ENCODE measurements around the gene KMT2B. TPM values are rescaled to one million over a fixed set of nuclear protein-coding genes. Genes with fewer than 3 reads are reported as not detected.
A peak's percentile ranks its signal among the peaks of the same experiment; 100 is the strongest.

KMT2B gene
- total RNA-seq, 1 donor = 6.5 TPM

DNA sequence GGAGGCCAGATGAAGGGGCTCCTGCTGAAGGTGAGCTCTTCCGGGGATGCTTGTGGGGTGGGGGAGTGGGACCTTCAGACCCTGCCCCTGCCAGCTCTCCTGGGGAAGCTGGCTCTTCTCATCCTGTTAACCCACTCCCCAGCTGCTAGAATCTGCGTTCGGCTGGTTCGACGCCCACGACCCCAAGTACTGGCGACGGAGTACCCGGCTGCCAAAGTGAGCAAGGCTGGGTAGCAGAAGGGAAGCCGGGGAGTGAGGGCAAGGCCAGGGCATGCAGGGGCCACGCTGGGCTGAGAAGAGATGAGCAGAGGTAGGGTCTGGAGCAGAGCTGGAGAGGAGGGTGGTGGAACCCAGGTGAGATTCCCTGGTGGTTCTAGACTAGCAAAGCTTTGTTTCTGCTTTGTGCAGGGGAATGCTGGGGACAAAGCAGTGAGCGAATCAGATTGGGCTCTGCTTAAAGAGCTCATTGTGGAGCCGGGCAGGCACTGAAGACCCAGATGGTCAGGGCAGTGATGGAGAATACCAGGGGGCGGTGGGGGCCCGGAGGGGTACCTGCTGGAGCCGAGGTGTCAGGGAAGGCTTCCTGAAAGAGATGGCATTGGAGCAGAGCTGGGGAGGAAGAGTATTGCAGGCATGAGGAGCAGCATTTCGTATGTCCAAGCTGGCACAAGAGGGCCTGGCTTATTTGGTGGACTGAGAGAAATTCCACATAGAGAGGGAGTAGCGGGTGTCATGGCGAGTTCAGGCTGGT lies 10.3 kb downstream of the KMT2B start:
- H3K9me3 ChIP-seq (ENCODE audit: low read depth, low read length) = no peaks in the 10 kb centered on the region
- no peak overlapping the region for H3K4me3 ChIP-seq (ENCODE audit: insufficient read depth, low read length)
- DNase-seq (ENCODE audit: insufficient read length, low spot score, missing footprints) = peak; percentile 62
- H3K79me2 ChIP-seq (ENCODE audit: insufficient read depth, low read length) = peaks cover 3% of the 10 kb centered on the region
- no peaks in the 10 kb centered on the region for H3K4me1 ChIP-seq (ENCODE audit: insufficient read depth, low read length)
- H3K4me2 ChIP-seq (ENCODE audit: insufficient read depth, low read length) = no peak overlapping the region
- no peaks in the 10 kb centered on the region for H3K27me3 ChIP-seq (ENCODE audit: insufficient read depth, low read length)
- TF ChIP-seq, protein P1, sequence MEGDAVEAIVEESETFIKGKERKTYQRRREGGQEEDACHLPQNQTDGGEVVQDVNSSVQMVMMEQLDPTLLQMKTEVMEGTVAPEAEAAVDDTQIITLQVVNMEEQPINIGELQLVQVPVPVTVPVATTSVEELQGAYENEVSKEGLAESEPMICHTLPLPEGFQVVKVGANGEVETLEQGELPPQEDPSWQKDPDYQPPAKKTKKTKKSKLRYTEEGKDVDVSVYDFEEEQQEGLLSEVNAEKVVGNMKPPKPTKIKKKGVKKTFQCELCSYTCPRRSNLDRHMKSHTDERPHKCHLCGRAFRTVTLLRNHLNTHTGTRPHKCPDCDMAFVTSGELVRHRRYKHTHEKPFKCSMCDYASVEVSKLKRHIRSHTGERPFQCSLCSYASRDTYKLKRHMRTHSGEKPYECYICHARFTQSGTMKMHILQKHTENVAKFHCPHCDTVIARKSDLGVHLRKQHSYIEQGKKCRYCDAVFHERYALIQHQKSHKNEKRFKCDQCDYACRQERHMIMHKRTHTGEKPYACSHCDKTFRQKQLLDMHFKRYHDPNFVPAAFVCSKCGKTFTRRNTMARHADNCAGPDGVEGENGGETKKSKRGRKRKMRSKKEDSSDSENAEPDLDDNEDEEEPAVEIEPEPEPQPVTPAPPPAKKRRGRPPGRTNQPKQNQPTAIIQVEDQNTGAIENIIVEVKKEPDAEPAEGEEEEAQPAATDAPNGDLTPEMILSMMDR (IDR thresholded peaks at IDR 0.05; ENCODE audit: extremely low read depth, low read depth, low read length) = no peak
- no peak overlapping the region for H3K27ac ChIP-seq (ENCODE audit: low read depth, low read length)
- H2AFZ ChIP-seq (ENCODE audit: low read length) = no peak overlapping the region
- peaks cover 3% of the 10 kb centered on the region for H4K20me1 ChIP-seq (ENCODE audit: insufficient read depth, low read length)
- H3K36me3 ChIP-seq (ENCODE audit: insufficient read depth, low read length) = peaks cover 82% of the 10 kb centered on the region

DNA sequence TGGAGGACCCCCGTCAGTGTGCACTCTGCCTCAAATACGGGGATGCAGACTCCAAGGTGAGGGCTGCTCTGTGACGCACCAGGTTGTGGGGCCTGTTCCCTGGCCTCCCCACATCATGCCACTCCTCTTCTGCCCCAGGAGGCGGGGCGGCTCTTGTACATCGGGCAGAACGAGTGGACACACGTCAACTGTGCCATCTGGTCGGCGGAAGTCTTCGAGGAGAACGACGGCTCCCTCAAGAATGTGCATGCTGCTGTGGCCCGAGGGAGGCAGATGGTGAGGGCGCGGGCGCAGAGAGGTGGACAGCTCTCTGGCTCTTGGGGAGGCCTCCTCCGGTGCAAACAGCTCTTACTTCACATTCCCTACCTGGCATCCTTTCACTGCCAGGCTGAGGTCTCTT lies 11.2 kb downstream of the KMT2B start:
- Histone ChIP-seq H3K4me3 (ENCODE audit: insufficient read depth, low read length) (no peak overlapping the region), H3K79me2 (ENCODE audit: insufficient read depth, low read length) (no peaks in the 10 kb centered on the region), H3K36me3 (ENCODE audit: insufficient read depth, low read length) (peaks cover 80% of the 10 kb centered on the region), H3K27me3 (ENCODE audit: insufficient read depth, low read length) (no peaks in the 10 kb centered on the region), H3K4me2 (ENCODE audit: insufficient read depth, low read length) (no peak overlapping the region), H3K27ac (ENCODE audit: low read depth, low read length) (no peak overlapping the region), H3K4me1 (ENCODE audit: insufficient read depth, low read length) (no peaks in the 10 kb centered on the region), H3K9me3 (ENCODE audit: low read depth, low read length) (no peaks in the 10 kb centered on the region), H2AFZ (ENCODE audit: low read length) (no peak overlapping the region), H4K20me1 (ENCODE audit: insufficient read depth, low read length) (peaks cover 4% of the 10 kb centered on the region)
- TF ChIP-seq, protein P1 (IDR thresholded peaks at IDR 0.05; ENCODE audit: extremely low read depth, low read depth, low read length) = no peak
- peak; percentile 55 for DNase-seq (ENCODE audit: insufficient read length, low spot score, missing footprints)

DNA sequence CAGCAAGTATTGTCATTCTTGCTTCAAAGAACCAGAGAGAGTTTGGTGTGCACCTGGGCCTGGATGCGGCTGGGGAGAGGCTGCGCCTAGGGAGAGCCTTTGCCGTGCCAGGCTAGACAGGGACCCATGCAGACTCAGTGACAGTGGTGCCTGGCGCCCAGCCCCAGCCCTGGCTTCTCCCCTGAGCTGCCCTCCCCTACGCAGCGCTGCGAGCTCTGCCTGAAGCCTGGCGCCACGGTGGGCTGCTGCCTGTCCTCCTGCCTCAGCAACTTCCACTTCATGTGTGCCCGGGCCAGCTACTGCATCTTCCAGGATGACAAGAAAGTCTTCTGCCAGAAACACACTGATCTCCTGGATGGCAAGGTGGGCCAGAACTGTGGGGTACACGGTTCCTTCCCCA lies 12.0 kb downstream of the KMT2B start:
- H3K27ac ChIP-seq (ENCODE audit: low read depth, low read length) = no peak overlapping the region
- no peak overlapping the region for H3K4me2 ChIP-seq (ENCODE audit: insufficient read depth, low read length)
- H3K4me1 ChIP-seq (ENCODE audit: insufficient read depth, low read length) = no peaks in the 10 kb centered on the region
- no peaks in the 10 kb centered on the region for H3K27me3 ChIP-seq (ENCODE audit: insufficient read depth, low read length)
- H3K79me2 ChIP-seq (ENCODE audit: insufficient read depth, low read length) = no peaks in the 10 kb centered on the region
- no peak overlapping the region for H3K4me3 ChIP-seq (ENCODE audit: insufficient read depth, low read length)
- H3K36me3 ChIP-seq (ENCODE audit: insufficient read depth, low read length) = peaks cover 80% of the 10 kb centered on the region
- no peak overlapping the region for H2AFZ ChIP-seq (ENCODE audit: low read length)
- TF ChIP-seq, protein P1 (IDR thresholded peaks at IDR 0.05; ENCODE audit: extremely low read depth, low read depth, low read length) = no peak
- peaks cover 10% of the 10 kb centered on the region for H4K20me1 ChIP-seq (ENCODE audit: insufficient read depth, low read length)
- H3K9me3 ChIP-seq (ENCODE audit: low read depth, low read length) = no peaks in the 10 kb centered on the region
- DNase-seq (ENCODE audit: insufficient read length, low spot score, missing footprints) = peak; percentile 82

DNA sequence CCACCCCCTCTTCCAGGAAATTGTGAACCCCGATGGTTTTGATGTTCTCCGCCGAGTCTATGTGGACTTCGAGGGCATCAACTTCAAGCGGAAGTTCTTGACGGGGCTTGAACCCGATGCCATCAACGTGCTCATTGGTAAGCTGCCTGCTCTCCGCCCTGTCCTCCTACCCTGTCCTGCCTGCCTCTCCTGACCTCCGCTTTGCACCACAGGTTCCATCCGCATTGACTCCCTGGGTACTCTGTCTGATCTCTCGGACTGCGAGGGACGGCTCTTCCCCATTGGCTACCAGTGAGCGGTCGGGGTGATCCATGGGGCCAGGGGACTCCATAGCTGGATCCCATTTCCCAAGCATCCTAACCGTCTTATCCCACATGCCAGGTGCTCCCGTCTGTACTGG lies 12.5 kb downstream of the KMT2B start:
- Histone ChIP-seq H3K4me1 (ENCODE audit: insufficient read depth, low read length) (no peaks in the 10 kb centered on the region), H3K79me2 (ENCODE audit: insufficient read depth, low read length) (no peaks in the 10 kb centered on the region), H3K9me3 (ENCODE audit: low read depth, low read length) (no peaks in the 10 kb centered on the region), H3K4me2 (ENCODE audit: insufficient read depth, low read length) (no peak overlapping the region), H3K27ac (ENCODE audit: low read depth, low read length) (no peak overlapping the region), H3K36me3 (ENCODE audit: insufficient read depth, low read length) (peaks cover 75% of the 10 kb centered on the region), H3K4me3 (ENCODE audit: insufficient read depth, low read length) (no peak overlapping the region), H4K20me1 (ENCODE audit: insufficient read depth, low read length) (peaks cover 10% of the 10 kb centered on the region), H3K27me3 (ENCODE audit: insufficient read depth, low read length) (no peaks in the 10 kb centered on the region), H2AFZ (ENCODE audit: low read length) (no peak overlapping the region)
- TF ChIP-seq, protein P1 (IDR thresholded peaks at IDR 0.05; ENCODE audit: extremely low read depth, low read depth, low read length) = no peak
- DNase-seq (ENCODE audit: insufficient read length, low spot score, missing footprints) = peak; percentile 71
